GM12878 (cell line): ENCODE data around the gene SLC31A2. TPM values are rescaled to one million over a fixed set of nuclear protein-coding genes. Genes with fewer than 3 reads are reported as not detected.

Experiments used
- ATAC-seq: fragments of 200-7000 bp; cut with Tn5 transposase; 3 replicates; pipeline ENCODE4 v1.9.1; 2020; ENCODE audit warnings: mild to moderate bottlenecking, moderate library complexity
- BruUV-seq: library from RNA; stranded (reverse); fragments of 400-500 nt; replicated peaks from 2 replicates; lab custom pipeline; 2021; lab: Mats Ljungman, UMichigan
- CTCF ChIA-PET: fragments of 300-600 bp; sonication (Branson Sonifier 250); formaldehyde crosslinking; extraction: SDS; loops from one replicate; lab custom pipeline; 2021; ENCODE audit warnings: inconsistent platforms; lab: Yijun Ruan, JAX
- POLR2A ChIA-PET: fragments of 350-600 bp; formaldehyde crosslinking; extraction: SDS; loops from one replicate; lab custom pipeline; 2021; ENCODE audit warnings: inconsistent platforms; lab: Charles Lee
- RAD21 ChIA-PET: fragments of 300-600 bp; sonication (Branson Sonifier 250); formaldehyde crosslinking; loops from one replicate; lab custom pipeline; 2023; ENCODE audit warnings: antibody characterized with exemption; ENCODE audit not compliant: unreplicated experiment; lab: Charles Lee
- SMC1A ChIA-PET: fragments of 300-600 bp; sonication (Branson Sonifier 250); formaldehyde crosslinking; loops from one replicate; lab custom pipeline; 2023; ENCODE audit not compliant: unreplicated experiment, uncharacterized antibody; lab: Charles Lee
- DNase-seq: peaks from one replicate; pipeline ENCODE4 v3.0.0-alpha.2; 2011; ENCODE audit warnings: low read depth, low spot score
- FAIRE-seq: peaks from 3 replicates; lab custom pipeline; 2011; peaks lifted over from hg19 to GRCh38; lab: Jason Lieb, UNC
- H2AFZ ChIP-seq: 2 replicates; pipeline ENCODE4 v1.6.0; 2011; ENCODE audit warnings: low read depth, low read length, control low read depth; ENCODE audit not compliant: control insufficient read depth
- H3K27ac ChIP-seq: 2 replicates; pipeline ENCODE4 v1.5.1; 2011; ENCODE audit warnings: control low read depth; ENCODE audit not compliant: control insufficient read depth, insufficient read depth
- H3K27me3 ChIP-seq, 2 experiments: replicated peaks in 1 of 2; 2 replicates each; pipeline versions ENCODE4 v1.6.0 to v1.6.1; 2011; ENCODE audit warnings: low read length in 1 of 2; ENCODE audit not compliant: control insufficient read depth in 2 of 2, insufficient read depth in 2 of 2
- H3K36me3 ChIP-seq, 2 experiments: 2 replicates each; pipeline ENCODE4 v1.5.1; 2011; ENCODE audit warnings: low read length in 1 of 2; ENCODE audit not compliant: control insufficient read depth in 2 of 2, insufficient read depth in 2 of 2
- H3K4me1 ChIP-seq: 2 replicates; pipeline ENCODE4 v1.6.1; 2011; ENCODE audit warnings: mild to moderate bottlenecking, low read length, moderate library complexity, mixed read lengths; ENCODE audit not compliant: control insufficient read depth, insufficient read depth
- H3K4me2 ChIP-seq: 2 replicates; pipeline ENCODE4 v1.6.0; 2011; ENCODE audit warnings: control low read depth; ENCODE audit not compliant: control insufficient read depth, insufficient read depth
- H3K4me3 ChIP-seq: fragments of 200-600 bp; sonication (generic); 2 replicates; pipeline ENCODE4 v1.5.1; 2016
- H3K79me2 ChIP-seq: 2 replicates; pipeline ENCODE4 v1.6.0; 2011; ENCODE audit warnings: low read length; ENCODE audit not compliant: control insufficient read depth, insufficient read depth
- H3K9ac ChIP-seq: 2 replicates; pipeline ENCODE4 v1.8.0; 2011; ENCODE audit warnings: low read length, control low read depth, mixed read lengths; ENCODE audit not compliant: control insufficient read depth, insufficient read depth
- H3K9me3 ChIP-seq: replicated peaks from 3 replicates; pipeline ENCODE4 v1.5.1; 2011; ENCODE audit warnings: mild to moderate bottlenecking, low read length; ENCODE audit not compliant: control insufficient read depth, insufficient read depth
- H4K20me1 ChIP-seq: 2 replicates; pipeline ENCODE4 v1.6.0; 2011; ENCODE audit not compliant: control insufficient read depth, insufficient read depth
- DPF2 ChIP-seq: fragments of 450-650 bp; IDR thresholded peaks from 2 replicates; pipeline ENCODE4 v1.6.1; 2017; ENCODE audit warnings: mild to moderate bottlenecking
- MEF2A ChIP-seq: IDR thresholded peaks from 2 replicates; pipeline ENCODE4 v1.6.1; 2011; ENCODE audit warnings: low read depth, mild to moderate bottlenecking, low read length, moderate library complexity; ENCODE audit not compliant: insufficient read depth
- SRF ChIP-seq, 2 experiments: IDR thresholded peaks; 2 replicates each; pipeline ENCODE4 v1.6.1; 2011; ENCODE audit warnings: low read depth in 2 of 2, low read length in 2 of 2, mild to moderate bottlenecking in 1 of 2, moderate library complexity in 1 of 2
- USF2 ChIP-seq: IDR thresholded peaks from 2 replicates; pipeline ENCODE4 v1.6.1; 2011; ENCODE audit warnings: low read depth, low read length, improper control_type of control experiment, borderline replicate concordance
- WRNIP1 ChIP-seq: IDR thresholded peaks from 2 replicates; pipeline ENCODE4 v1.6.1; 2011; ENCODE audit warnings: low read depth, low read length, improper control_type of control experiment, borderline replicate concordance
- ZBTB11 ChIP-seq: fragments of 450-650 bp; formaldehyde crosslinking; IDR thresholded peaks from 2 replicates; pipeline ENCODE4 v1.5.0; 2022; ENCODE audit warnings: mild to moderate bottlenecking, missing genetic modification characterization
- WGBS: methylation state at CpG from one replicate; pipeline ENCODE4 v1.1.6; 2016; ENCODE audit warnings: low lambda C conversion rate; ENCODE audit not compliant: insufficient replicate concordance, insufficient coverage; ENCODE audit errors: missing lambda C conversion rate; 5-methylcytosine and 5-hydroxymethylcytosine counted together
- in situ Hi-C: fragments of 300-500 bp; cut with MboI; formaldehyde crosslinking; loops from 9 replicates; pipeline ENCODE4 v1.14.3; 2018; ENCODE audit warnings: mixed read lengths
- intact Hi-C: fragments of 100-400 bp; cut with micrococcal nuclease; formaldehyde crosslinking; loops from one replicate; pipeline ENCODE4 v1.14.2; 2022; ENCODE audit not compliant: unreplicated experiment
- polyA plus RNA-seq, 11 experiments: library from polyadenylated mRNA; depleted of rRNA in 4 of 11; unstranded in 6 of 11; stranded (reverse) in 5 of 11; fragments of >200 nt; fragmentation: Nextera tagmentation in 4 of 11; fragmentation: Illumina TruSeq in 1 of 11; extraction: Ambion mirVana in 4 of 11; extraction: Trizol in 1 of 11; gene quantifications; 1 replicate in 1 of 11; 2 replicates in 10 of 11; pipeline versions ENCODE4 v1.2.1 to v1.2.3, GENCODE V29; 2011 to 2016; ENCODE audit warnings: inconsistent platforms in 2 of 11, missing spikeins in 2 of 11, low read depth in 1 of 11
- total RNA-seq, 4 experiments: library from RNA; depleted of rRNA in 3 of 4; stranded (reverse); fragments of >200 nt in 3 of 4; fragmentation: Illumina TruSeq in 1 of 4; extraction: Trizol in 1 of 4; gene quantifications; 2 replicates each; pipeline versions ENCODE4 v1.2.1 to v1.2.3, GENCODE V29; 2013 to 2021

Gene SLC31A2
- total and polyA plus RNA-seq, 10 of the 15 experiments (the other 5 are each of a cell fraction or from before 2014, with no cell fraction given) = 0.09 to 1.9 (median 0.93) TPM

GRCh38 chr9:113143432-113144227 is 7.2 kb upstream of the SLC31A2 start:
- TF ChIP-seq ZBTB11 (CRISPR knock-in tag) = no peak
- TF ChIP-seq SRF (IDR thresholded peaks at IDR 0.05; ENCODE audit: low read depth in 2 of 2, low read length in 2 of 2) = no peak
- TF ChIP-seq MEF2A = no peak
- no peak for TF ChIP-seq USF2
- no peak for TF ChIP-seq WRNIP1
- no peak for TF ChIP-seq DPF2
- no peaks in the 10 kb centered on the region for H3K9me3 ChIP-seq
- no peak overlapping the region for H3K27ac ChIP-seq
- FAIRE-seq (no peak), ATAC-seq (no peak), DNase-seq (no peak)
- H3K9ac ChIP-seq = no peak overlapping the region
- 47% methylated on average over 5 of the region's 5 CpGs for WGBS
- POLR2A ChIA-PET = no interaction called here
- BruUV-seq = no TSS peak
- H3K36me3 ChIP-seq = no peaks in the 10 kb centered on the region
- no peak overlapping the region for H3K4me2 ChIP-seq
- H3K4me3 ChIP-seq = no peak overlapping the region
- CTCF ChIA-PET = interaction anchor here (0.7 kb wide), 1 partner anchor 15 kb away, joined by 3 read pairs; no protein-coding TSS in a partner anchor
- no peaks in the 10 kb centered on the region for H3K79me2 ChIP-seq
- RAD21 ChIA-PET = interaction anchor here (1.0 kb wide), 1 partner anchor 110 kb away, joined by 3 read pairs; no protein-coding TSS in a partner anchor
- no peaks in the 10 kb centered on the region for H3K4me1 ChIP-seq
- intact Hi-C loops (no loop called here), in situ Hi-C loops (no loop called here)
- SMC1A ChIA-PET = no interaction called here
- H2AFZ ChIP-seq = no peak overlapping the region
- H3K27me3 ChIP-seq = no peaks in the 10 kb centered on the region; a peak in 1 of 4 replicates
- no peaks in the 10 kb centered on the region for H4K20me1 ChIP-seq
